Measurements from ENCODE around the gene RFPL2. TPM values are rescaled to one million over a fixed set of nuclear protein-coding genes. Genes with fewer than 3 reads are reported as not detected.

RFPL2 gene
- total RNA-seq, 1 experiment from 2014 or later, result 0.48 TPM

DNA sequence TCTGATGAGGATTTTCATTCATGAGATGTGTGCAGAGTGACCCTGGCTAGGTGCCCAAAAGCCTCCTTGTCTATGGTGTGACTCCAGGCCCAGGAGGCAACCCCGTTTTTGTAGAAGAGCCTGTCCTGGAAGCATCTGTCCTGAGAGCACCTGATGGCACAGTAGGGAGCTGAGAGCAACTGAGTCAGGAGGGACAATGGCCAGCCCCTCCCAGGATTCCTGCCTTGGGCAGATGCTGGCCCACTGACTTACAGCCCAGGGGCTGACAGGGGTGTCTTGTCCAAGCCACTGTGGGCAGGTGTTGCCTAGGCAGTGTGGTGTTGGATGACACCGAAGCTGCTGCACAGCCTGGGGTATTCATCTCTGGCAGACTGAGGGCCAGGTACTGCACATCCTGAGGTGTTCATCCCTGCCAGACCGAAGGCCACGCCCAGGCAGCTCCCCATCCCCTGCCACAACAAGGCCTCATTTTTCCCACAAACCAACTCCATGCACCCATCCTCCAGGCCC lies 3.2 kb upstream of the RFPL2 start:
- Mint-ChIP-seq H3K36me3 (no peaks in the 10 kb centered on the region; the same call in 1 of the 2 replicates), H3K27ac (no peak overlapping the region), H3K9me3 (no peaks in the 10 kb centered on the region), H3K4me3 (no peak overlapping the region), H3K27me3 (ENCODE audit: low read depth) (peaks cover 37% of the 10 kb centered on the region), H3K4me1 (peaks cover 46% of the 10 kb centered on the region)
- POLR2A ChIA-PET, result no interaction called here
- TF ChIP-seq CREM (CRISPR knock-in tag; IDR thresholded peaks at IDR 0.05) (no peak), RORB (CRISPR knock-in tag; IDR thresholded peaks at IDR 0.05) (no peak), ZNF219 (CRISPR knock-in tag; IDR thresholded peaks at IDR 0.05; ENCODE audit: borderline replicate concordance) (no peak), JUN (CRISPR knock-in tag; IDR thresholded peaks at IDR 0.05) (no peak), HMGA2 (CRISPR knock-in tag; IDR thresholded peaks at IDR 0.05) (no peak), ELF4 (CRISPR knock-in tag; IDR thresholded peaks at IDR 0.05; ENCODE audit: low read depth) (no peak), NFATC4 (CRISPR knock-in tag; IDR thresholded peaks at IDR 0.05) (no peak), ZNF423 (CRISPR knock-in tag; IDR thresholded peaks at IDR 0.05) (no peak), ZNF138 (CRISPR knock-in tag; conservative IDR thresholded peaks at IDR 0.05) (no peak), ATF1 (CRISPR knock-in tag; IDR thresholded peaks at IDR 0.05) (no peak), KAT7 (CRISPR knock-in tag; IDR thresholded peaks at IDR 0.05; ENCODE audit: borderline replicate concordance) (no peak), OVOL2 (CRISPR knock-in tag; IDR thresholded peaks at IDR 0.05; ENCODE audit: borderline replicate concordance) (no peak)
- TF ChIP-seq, protein P1, sequence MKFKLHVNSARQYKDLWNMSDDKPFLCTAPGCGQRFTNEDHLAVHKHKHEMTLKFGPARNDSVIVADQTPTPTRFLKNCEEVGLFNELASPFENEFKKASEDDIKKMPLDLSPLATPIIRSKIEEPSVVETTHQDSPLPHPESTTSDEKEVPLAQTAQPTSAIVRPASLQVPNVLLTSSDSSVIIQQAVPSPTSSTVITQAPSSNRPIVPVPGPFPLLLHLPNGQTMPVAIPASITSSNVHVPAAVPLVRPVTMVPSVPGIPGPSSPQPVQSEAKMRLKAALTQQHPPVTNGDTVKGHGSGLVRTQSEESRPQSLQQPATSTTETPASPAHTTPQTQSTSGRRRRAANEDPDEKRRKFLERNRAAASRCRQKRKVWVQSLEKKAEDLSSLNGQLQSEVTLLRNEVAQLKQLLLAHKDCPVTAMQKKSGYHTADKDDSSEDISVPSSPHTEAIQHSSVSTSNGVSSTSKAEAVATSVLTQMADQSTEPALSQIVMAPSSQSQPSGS (CRISPR knock-in tag; IDR thresholded peaks at IDR 0.05; ENCODE audit: borderline replicate concordance, low read depth), result no peak
- TF ChIP-seq, protein P2, sequence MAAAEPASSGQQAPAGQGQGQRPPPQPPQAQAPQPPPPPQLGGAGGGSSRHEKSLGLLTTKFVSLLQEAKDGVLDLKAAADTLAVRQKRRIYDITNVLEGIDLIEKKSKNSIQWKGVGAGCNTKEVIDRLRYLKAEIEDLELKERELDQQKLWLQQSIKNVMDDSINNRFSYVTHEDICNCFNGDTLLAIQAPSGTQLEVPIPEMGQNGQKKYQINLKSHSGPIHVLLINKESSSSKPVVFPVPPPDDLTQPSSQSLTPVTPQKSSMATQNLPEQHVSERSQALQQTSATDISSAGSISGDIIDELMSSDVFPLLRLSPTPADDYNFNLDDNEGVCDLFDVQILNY (CRISPR knock-in tag; IDR thresholded peaks at IDR 0.05), result no peak
- CTCF ChIA-PET, result interaction anchor here (0.7 to 2.3 kb wide), 11 partner anchors 10 to 182 kb away, joined by 4 to 23 read pairs (median 8); partner anchors contain the start of gene SLC5A4
- no peak for DNase-seq (ENCODE audit: low spot score)
- ATAC-seq, result no peak

DNA sequence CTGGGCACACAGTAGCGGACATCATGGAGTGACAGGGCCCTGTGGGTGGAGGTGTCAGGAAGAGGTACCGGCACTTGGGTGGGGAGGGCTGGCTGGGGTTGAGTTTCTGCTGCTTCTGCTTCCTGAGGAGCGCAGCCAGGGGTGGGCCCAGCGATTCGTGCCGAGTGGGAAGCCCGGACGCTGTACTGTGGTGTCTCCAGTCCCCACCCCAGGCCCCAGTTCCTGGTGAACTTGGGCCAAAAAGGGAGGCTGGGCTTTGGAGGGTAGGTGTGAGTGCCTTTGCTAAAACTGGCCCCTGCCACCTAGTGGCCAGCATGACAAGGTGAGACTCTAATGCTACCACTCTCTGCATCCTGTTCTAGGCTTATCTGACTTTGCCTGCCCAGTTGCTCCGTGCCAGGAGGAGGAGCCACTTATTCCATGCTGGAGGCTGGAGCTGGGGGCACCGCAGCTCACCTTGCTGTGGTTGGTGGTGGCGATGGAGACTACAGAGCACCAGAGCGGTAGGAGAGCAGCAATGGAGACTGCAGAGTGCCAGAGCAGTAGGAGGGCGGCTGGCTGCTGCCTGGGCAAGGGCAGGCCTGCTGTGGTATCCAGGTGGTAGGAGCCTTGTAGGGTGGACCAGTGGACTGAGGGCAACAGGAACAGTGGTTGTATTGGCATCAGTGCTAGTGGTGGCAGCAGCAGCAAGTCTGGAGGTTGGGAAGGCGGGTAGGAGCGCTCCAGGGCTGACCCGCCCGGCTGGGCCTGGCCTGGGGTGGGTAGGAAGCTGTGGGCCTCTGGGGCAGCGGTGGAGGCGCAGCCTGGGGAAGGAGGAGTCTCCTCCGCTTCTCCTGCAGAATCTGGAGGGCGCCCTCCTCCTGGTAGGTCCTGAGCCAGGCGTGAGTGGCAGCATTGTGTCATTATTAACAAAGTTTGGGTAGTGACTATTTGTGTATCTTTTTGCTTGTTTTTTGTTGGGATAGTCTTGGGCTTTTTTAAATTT lies 2.2 kb upstream of the RFPL2 start:
- H3K4me1 Mint-ChIP-seq, result peaks cover 47% of the 10 kb centered on the region
- peak; percentile 56 for ATAC-seq
- POLR2A ChIA-PET, result no interaction called here
- TF ChIP-seq NFATC4 (CRISPR knock-in tag; IDR thresholded peaks at IDR 0.05) (no peak), RELA (CRISPR knock-in tag; IDR thresholded peaks at IDR 0.05; ENCODE audit: borderline replicate concordance) (no peak), ZNF317 (CRISPR knock-in tag; IDR thresholded peaks at IDR 0.05; ENCODE audit: borderline replicate concordance, low read depth) (no peak), FOXK1 (CRISPR knock-in tag; IDR thresholded peaks at IDR 0.05) (no peak), ZNF219 (CRISPR knock-in tag; IDR thresholded peaks at IDR 0.05; ENCODE audit: borderline replicate concordance) (no peak), SMAD3 (CRISPR knock-in tag; IDR thresholded peaks at IDR 0.05; ENCODE audit: borderline replicate concordance) (0 out of 2 replicates have a peak, but pooled peaks have one; percentile 54), SOX15 (CRISPR knock-in tag; IDR thresholded peaks at IDR 0.05) (no peak), OVOL2 (CRISPR knock-in tag; IDR thresholded peaks at IDR 0.05; ENCODE audit: borderline replicate concordance) (no peak), ZNF416 (CRISPR knock-in tag; IDR thresholded peaks at IDR 0.05) (no peak), ETV6 (CRISPR knock-in tag; IDR thresholded peaks at IDR 0.05) (0 out of 2 replicates have a peak, but pooled peaks have one; percentile 30), TCF7 (CRISPR knock-in tag; IDR thresholded peaks at IDR 0.05; ENCODE audit: low read depth) (no peak), MYBL2 (CRISPR knock-in tag; IDR thresholded peaks at IDR 0.05) (no peak)
- TF ChIP-seq, protein P3, sequence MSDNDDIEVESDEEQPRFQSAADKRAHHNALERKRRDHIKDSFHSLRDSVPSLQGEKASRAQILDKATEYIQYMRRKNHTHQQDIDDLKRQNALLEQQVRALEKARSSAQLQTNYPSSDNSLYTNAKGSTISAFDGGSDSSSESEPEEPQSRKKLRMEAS (CRISPR knock-in tag; IDR thresholded peaks at IDR 0.05), result no peak
- TF ChIP-seq, protein P4, sequence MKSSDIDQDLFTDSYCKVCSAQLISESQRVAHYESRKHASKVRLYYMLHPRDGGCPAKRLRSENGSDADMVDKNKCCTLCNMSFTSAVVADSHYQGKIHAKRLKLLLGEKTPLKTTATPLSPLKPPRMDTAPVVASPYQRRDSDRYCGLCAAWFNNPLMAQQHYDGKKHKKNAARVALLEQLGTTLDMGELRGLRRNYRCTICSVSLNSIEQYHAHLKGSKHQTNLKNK (CRISPR knock-in tag; IDR thresholded peaks at IDR 0.05), result no peak
- TF ChIP-seq, protein P5, sequence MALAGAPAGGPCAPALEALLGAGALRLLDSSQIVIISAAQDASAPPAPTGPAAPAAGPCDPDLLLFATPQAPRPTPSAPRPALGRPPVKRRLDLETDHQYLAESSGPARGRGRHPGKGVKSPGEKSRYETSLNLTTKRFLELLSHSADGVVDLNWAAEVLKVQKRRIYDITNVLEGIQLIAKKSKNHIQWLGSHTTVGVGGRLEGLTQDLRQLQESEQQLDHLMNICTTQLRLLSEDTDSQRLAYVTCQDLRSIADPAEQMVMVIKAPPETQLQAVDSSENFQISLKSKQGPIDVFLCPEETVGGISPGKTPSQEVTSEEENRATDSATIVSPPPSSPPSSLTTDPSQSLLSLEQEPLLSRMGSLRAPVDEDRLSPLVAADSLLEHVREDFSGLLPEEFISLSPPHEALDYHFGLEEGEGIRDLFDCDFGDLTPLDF (CRISPR knock-in tag; IDR thresholded peaks at IDR 0.05), result no peak
- TF ChIP-seq, protein P6, sequence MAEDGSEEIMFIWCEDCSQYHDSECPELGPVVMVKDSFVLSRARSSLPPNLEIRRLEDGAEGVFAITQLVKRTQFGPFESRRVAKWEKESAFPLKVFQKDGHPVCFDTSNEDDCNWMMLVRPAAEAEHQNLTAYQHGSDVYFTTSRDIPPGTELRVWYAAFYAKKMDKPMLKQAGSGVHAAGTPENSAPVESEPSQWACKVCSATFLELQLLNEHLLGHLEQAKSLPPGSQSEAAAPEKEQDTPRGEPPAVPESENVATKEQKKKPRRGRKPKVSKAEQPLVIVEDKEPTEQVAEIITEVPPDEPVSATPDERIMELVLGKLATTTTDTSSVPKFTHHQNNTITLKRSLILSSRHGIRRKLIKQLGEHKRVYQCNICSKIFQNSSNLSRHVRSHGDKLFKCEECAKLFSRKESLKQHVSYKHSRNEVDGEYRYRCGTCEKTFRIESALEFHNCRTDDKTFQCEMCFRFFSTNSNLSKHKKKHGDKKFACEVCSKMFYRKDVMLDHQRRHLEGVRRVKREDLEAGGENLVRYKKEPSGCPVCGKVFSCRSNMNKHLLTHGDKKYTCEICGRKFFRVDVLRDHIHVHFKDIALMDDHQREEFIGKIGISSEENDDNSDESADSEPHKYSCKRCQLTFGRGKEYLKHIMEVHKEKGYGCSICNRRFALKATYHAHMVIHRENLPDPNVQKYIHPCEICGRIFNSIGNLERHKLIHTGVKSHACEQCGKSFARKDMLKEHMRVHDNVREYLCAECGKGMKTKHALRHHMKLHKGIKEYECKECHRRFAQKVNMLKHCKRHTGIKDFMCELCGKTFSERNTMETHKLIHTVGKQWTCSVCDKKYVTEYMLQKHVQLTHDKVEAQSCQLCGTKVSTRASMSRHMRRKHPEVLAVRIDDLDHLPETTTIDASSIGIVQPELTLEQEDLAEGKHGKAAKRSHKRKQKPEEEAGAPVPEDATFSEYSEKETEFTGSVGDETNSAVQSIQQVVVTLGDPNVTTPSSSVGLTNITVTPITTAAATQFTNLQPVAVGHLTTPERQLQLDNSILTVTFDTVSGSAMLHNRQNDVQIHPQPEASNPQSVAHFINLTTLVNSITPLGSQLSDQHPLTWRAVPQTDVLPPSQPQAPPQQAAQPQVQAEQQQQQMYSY (CRISPR knock-in tag; IDR thresholded peaks at IDR 0.05), result no peak

More for the DNA sequence above, 2.2 kb upstream of the RFPL2 start:
- CTCF ChIA-PET, result interaction anchor here (0.6 to 2.3 kb wide), 28 partner anchors 9 to 247 kb away, joined by 3 to 23 read pairs (median 4); partner anchors contain the start of gene SLC5A4
- H3K27me3 Mint-ChIP-seq (ENCODE audit: low read depth), result peaks cover 47% of the 10 kb centered on the region
- H3K4me3 Mint-ChIP-seq, result peak overlapping the region; percentile 18; the same call in 1 of the 2 replicates
- DNase-seq (ENCODE audit: low spot score), result peak; percentile 61
- H3K27ac Mint-ChIP-seq, result no peak overlapping the region
- no peaks in the 10 kb centered on the region; the same call in 1 of the 2 replicates for H3K36me3 Mint-ChIP-seq
- H3K9me3 Mint-ChIP-seq, result no peaks in the 10 kb centered on the region

All from WTC11 (cell line).